ENCODE measurements around the gene MTG1. TPM values are rescaled to one million over a fixed set of nuclear protein-coding genes. Genes with fewer than 3 reads are reported as not detected.
"Not testable (repeated sequence)": the region's sequence is repeated elsewhere in the genome, so short reads cannot be mapped to it uniquely, and the experiment has no call there.

MTG1 gene
- total and polyA plus RNA-seq, 3 experiments from 2014 or later = 38.5 to 54.6 (median 53.9) TPM

DNA sequence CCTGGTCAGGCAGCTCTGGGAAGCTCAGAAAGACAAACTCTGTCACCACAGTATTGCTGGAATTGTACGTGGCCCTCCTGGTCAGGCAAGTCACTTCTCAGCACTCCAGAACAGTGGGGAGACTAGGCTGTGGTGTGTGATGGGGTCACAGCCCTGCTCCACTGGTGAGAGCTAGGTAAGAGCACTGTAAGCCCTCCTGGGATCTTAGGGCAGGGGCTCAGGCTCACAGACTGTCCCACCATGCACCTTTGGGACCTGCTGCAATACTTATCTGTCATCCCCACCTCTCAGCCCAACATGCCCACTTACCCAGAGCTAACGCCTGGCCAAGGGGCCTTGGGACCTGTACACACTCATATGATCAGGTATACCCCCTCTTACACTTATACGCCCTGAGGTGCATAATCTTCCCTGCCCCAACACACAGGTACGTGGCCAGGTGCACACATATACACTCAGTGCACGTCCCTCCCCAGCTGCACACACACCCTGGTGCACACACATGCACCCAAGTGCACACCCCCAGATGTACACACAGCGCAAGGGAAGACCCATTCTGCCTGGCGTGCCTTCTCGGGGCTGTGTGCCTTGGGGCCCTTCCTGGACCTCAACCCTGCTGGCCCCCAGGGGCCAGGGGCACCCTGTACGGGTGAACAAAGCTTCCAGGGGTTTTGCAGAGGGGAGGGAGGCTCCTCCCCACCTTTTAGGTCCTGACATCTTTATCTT, 38.1 kb downstream of the MTG1 start:
- H3K27ac Mint-ChIP-seq; H3K4me3 ChIP-seq (ENCODE audit: low read length); H3K36me3 ChIP-seq (ENCODE audit: insufficient read depth, low read length); DNase-seq; POLR2A ChIA-PET; H3K27me3 Mint-ChIP-seq; H3K9me3 ChIP-seq (ENCODE audit: low read length); H3K36me3 Mint-ChIP-seq; H3K27ac ChIP-seq (ENCODE audit: low read depth, low read length); H3K4me1 Mint-ChIP-seq; H3K27me3 ChIP-seq (ENCODE audit: insufficient read depth, low read length, poor library complexity, severe bottlenecking); H3K4me3 Mint-ChIP-seq; CTCF ChIA-PET; H3K4me1 ChIP-seq (ENCODE audit: insufficient read depth, low read length): not testable (repeated sequence)
- H3K9me3 Mint-ChIP-seq = peaks cover 0 to 19% (median 9%) of the 10 kb centered on the region in 5 donors

DNA sequence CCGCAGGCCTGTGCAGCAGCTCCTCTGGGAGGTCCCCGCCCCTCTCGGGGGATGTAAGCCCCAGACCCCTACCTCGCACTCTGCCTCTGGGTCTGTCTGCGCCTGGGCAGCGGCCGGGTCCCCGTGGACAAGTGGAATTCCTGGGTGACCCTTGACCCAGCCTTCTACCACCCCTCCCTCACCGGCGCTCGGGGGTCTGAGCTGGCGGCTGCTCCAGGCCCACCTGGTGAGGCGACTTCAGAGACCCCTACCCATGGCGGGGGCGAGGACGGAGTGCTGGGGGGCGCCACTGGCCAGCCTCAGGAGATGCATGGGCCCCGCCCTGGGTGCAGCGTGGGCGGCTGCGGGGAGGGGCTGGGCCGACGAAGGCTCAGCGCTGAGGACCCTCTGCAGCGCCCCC, 38.8 kb downstream of the MTG1 start:
- peaks cover 8 to 13% of the 10 kb centered on the region in 2 donors for H3K27me3 Mint-ChIP-seq
- DNase-seq; H3K36me3 ChIP-seq (ENCODE audit: insufficient read depth, low read length); POLR2A ChIA-PET; H3K4me1 ChIP-seq (ENCODE audit: insufficient read depth, low read length); H3K9me3 ChIP-seq (ENCODE audit: low read length); CTCF ChIA-PET; H3K4me3 ChIP-seq (ENCODE audit: low read length); H3K4me1 Mint-ChIP-seq; H3K27me3 ChIP-seq (ENCODE audit: insufficient read depth, low read length, poor library complexity, severe bottlenecking); H3K36me3 Mint-ChIP-seq; H3K27ac Mint-ChIP-seq; H3K4me3 Mint-ChIP-seq; H3K27ac ChIP-seq (ENCODE audit: low read depth, low read length): not testable (repeated sequence)
- peaks cover 0 to 19% (median 9%) of the 10 kb centered on the region in 5 donors for H3K9me3 Mint-ChIP-seq

DNA sequence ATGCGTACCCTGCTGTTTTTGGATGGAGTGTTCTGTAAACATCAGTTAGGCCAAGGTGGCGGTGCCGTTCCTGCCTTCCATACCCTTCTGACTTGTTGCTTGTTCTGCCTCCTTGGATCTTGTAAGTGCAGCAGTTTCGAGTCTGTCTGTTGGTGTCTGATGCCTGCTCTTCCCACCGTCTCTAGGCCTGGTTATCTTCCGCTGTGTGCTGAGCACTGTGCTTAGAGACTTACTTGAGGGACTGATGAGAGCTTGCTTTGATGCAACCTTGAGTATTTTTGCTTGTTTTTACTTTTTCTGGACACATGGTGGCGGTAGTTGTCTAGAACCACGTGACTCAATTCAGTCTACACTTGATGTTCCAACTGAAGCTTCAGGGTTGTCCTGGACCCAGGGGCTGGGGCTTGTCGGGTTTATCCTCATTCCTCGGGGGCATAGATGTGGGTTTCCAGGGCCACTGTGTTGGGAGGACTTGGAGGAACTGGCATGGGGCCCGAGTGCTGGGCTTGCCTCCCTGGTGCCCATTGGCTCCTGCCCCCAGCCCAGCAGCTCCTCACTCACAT, 44.8 kb downstream of the MTG1 start:
- H3K27ac Mint-ChIP-seq = peak overlapping the region in 4 of 8 donors; percentile 13 to 56 (median 32)
- peaks cover 29 to 33% (median 33%) of the 10 kb centered on the region in 3 donors for H3K4me1 Mint-ChIP-seq
- POLR2A ChIA-PET = no interaction called here
- Histone ChIP-seq H3K4me1 (ENCODE audit: insufficient read depth, low read length) (peaks cover 7% of the 10 kb centered on the region), H3K27me3 (ENCODE audit: insufficient read depth, low read length, poor library complexity, severe bottlenecking) (no peaks in the 10 kb centered on the region), H3K4me3 (ENCODE audit: low read length) (no peak overlapping the region), H3K27ac (ENCODE audit: low read depth, low read length) (no peak overlapping the region), H3K9me3 (ENCODE audit: low read length) (no peaks in the 10 kb centered on the region), H3K36me3 (ENCODE audit: insufficient read depth, low read length) (no peaks in the 10 kb centered on the region)
- peak in 1 of 5 donors; percentile 22 for DNase-seq
- peaks cover 0 to 5% (median 3%) of the 10 kb centered on the region in 5 donors for H3K9me3 Mint-ChIP-seq
- peak overlapping the region in 5 of 7 donors; percentile 1 to 33 (median 12) for H3K4me3 Mint-ChIP-seq
- peaks cover 10 to 12% of the 10 kb centered on the region in 2 donors for H3K27me3 Mint-ChIP-seq
- H3K36me3 Mint-ChIP-seq = peaks cover 0 to 14% (median 1%) of the 10 kb centered on the region in 3 donors
- CTCF ChIA-PET = interaction anchor here (0.6 to 2.9 kb wide), 2 partner anchors 110 to 137 kb away, joined by 3 to 11 read pairs; no protein-coding TSS in a partner anchor

DNA sequence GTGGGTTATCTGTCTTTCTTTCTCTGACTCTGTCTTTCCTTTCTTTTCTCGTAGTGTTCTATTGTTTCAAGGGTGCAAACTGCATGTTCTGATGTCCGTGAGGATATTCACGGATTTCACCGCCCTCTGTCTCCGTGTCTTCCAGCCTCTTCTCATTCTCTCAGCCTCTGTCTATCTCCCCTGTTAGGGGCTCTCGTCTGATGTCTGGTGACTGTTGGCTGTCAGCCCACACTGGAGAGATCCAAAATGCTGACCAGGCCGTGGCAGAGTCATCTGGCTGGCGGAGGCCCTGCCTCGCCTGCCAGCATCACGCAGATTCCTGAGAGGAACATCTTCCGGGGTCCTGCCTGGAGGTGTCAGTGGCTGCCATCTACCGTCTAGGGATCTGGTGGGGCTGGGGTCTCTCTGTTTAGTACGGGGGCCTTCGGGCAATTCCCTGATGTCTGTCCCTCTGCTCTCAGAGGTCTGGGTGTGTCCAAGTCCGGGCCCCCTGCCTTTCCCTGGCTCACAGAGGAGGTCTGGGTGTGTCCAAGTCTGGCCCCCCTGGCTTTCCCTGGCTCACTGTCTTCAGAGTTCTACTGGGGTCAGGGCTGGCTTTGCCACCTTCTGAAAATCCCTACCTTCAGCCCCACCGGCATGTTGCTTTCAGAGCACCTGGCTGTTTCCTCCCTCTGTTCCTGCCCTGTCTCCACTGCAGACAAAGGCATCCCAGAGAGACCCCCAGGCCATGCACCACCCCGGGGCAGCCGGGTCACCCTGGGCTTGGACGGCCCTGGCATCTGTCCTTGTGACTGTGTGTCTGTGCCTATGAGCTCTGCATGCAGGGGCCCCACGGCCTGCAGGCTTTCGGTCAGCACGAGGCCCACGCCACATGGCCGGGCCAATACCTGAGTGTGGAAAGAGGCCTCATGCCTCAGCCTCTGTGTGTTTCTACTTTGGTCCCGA, 45.8 kb downstream of the MTG1 start:
- no peak overlapping the region for H3K27ac ChIP-seq (ENCODE audit: low read depth, low read length)
- no peaks in the 10 kb centered on the region for H3K36me3 ChIP-seq (ENCODE audit: insufficient read depth, low read length)
- peaks cover 10 to 14% of the 10 kb centered on the region in 2 donors for H3K27me3 Mint-ChIP-seq
- H3K27ac Mint-ChIP-seq = peak overlapping the region in 4 of 8 donors; percentile 18 to 87 (median 56)
- POLR2A ChIA-PET = no interaction called here
- no peak overlapping the region for H3K4me3 ChIP-seq (ENCODE audit: low read length)
- CTCF ChIA-PET = no interaction called here
- H3K27me3 ChIP-seq (ENCODE audit: insufficient read depth, low read length, poor library complexity, severe bottlenecking) = no peaks in the 10 kb centered on the region
- no peaks in the 10 kb centered on the region for H3K9me3 ChIP-seq (ENCODE audit: low read length)
- peak overlapping the region in 3 of 7 donors; percentile 3 to 33 (median 6) for H3K4me3 Mint-ChIP-seq
- DNase-seq = peak in 1 of 5 donors; percentile 40
- H3K9me3 Mint-ChIP-seq = peaks cover 0 to 6% (median 3%) of the 10 kb centered on the region in 5 donors
- H3K4me1 ChIP-seq (ENCODE audit: insufficient read depth, low read length) = peaks cover 7% of the 10 kb centered on the region
- peaks cover 0 to 14% (median 1%) of the 10 kb centered on the region in 3 donors for H3K36me3 Mint-ChIP-seq
- peaks cover 29 to 33% (median 33%) of the 10 kb centered on the region in 3 donors for H3K4me1 Mint-ChIP-seq

DNA sequence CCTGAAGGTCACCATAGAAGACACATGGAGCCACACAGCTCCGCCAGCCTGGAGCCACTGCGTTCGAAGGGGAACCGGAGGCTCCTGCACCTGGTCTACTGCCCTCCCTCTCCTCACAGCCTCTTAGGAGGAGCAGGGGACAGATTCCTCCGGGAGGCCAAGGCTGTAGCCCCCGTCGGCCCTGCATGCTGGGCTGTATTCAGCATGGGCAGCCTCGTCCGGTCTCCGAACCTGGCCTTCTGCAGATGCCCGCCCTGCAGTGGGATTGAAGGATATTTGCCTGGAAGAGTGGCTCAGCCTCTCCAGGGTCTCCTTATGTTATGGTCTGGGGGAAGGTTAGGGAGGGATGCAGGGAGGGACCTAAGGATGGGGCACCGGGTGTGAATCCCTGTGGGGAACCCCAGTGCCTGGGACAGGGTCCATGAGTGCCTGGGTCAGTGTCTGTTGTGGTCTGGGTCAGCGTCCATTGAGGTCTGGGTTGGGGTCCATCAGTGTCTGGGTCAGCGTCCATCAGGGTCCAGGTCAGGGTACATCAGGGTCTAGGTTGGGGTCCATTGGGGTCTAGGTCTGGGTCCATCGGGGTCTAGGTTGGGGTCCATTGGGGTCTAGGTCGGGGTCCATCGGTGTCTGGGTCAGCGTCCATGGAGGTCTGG, 46.8 kb downstream of the MTG1 start:
- Histone ChIP-seq H3K4me3 (ENCODE audit: low read length) (no peak overlapping the region), H3K4me1 (ENCODE audit: insufficient read depth, low read length) (peaks cover 7% of the 10 kb centered on the region), H3K36me3 (ENCODE audit: insufficient read depth, low read length) (no peaks in the 10 kb centered on the region), H3K9me3 (ENCODE audit: low read length) (no peaks in the 10 kb centered on the region), H3K27me3 (ENCODE audit: insufficient read depth, low read length, poor library complexity, severe bottlenecking) (no peaks in the 10 kb centered on the region), H3K27ac (ENCODE audit: low read depth, low read length) (no peak overlapping the region)
- Mint-ChIP-seq H3K9me3 (peaks cover 0 to 7% (median 6%) of the 10 kb centered on the region in 5 donors), H3K4me3 (peak overlapping the region in 2 of 7 donors; percentile 19 to 41), H3K27me3 (peaks cover 10 to 14% of the 10 kb centered on the region in 2 donors), H3K36me3 (peaks cover 0 to 14% (median 3%) of the 10 kb centered on the region in 3 donors), H3K4me1 (peaks cover 29 to 33% (median 33%) of the 10 kb centered on the region in 3 donors), H3K27ac (peak overlapping the region in 4 of 8 donors; percentile 17 to 90 (median 71))
- POLR2A ChIA-PET = no interaction called here
- CTCF ChIA-PET = no interaction called here
- DNase-seq = peak in 1 of 5 donors; percentile 41

DNA sequence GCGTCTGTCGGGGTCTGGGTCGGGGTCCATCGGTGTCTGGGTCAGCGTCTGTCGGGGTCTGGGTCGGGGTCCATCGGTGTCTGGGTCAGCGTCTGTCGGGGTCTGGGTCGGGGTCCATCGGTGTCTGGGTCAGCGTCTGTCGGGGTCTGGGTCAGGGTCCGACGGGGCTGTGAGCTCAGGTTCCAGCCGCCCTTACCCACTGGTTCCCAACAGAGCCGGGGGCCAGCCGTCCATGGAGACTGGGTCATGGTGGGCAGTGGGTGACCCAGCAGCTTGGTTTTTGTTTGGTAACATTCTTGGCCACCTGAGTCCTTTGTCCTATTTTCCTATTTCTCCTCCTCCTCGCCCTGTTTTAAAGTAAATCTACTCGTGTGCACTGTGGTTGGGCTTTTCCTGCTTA, 47.4 kb downstream of the MTG1 start:
- H3K27me3 Mint-ChIP-seq; H3K9me3 Mint-ChIP-seq; CTCF ChIA-PET; H3K4me1 ChIP-seq (ENCODE audit: insufficient read depth, low read length); H3K27ac ChIP-seq (ENCODE audit: low read depth, low read length); H3K4me3 ChIP-seq (ENCODE audit: low read length); H3K9me3 ChIP-seq (ENCODE audit: low read length); H3K27me3 ChIP-seq (ENCODE audit: insufficient read depth, low read length, poor library complexity, severe bottlenecking); H3K36me3 ChIP-seq (ENCODE audit: insufficient read depth, low read length): not testable (repeated sequence)
- H3K4me1 Mint-ChIP-seq = peaks cover 29 to 33% (median 33%) of the 10 kb centered on the region in 3 donors
- peak overlapping the region in 6 of 8 donors; percentile 85 to 94 (median 88) for H3K27ac Mint-ChIP-seq
- H3K36me3 Mint-ChIP-seq = peaks cover 0 to 13% (median 3%) of the 10 kb centered on the region in 3 donors
- peak overlapping the region; percentile 43 to 92 (median 82) for H3K4me3 Mint-ChIP-seq
- POLR2A ChIA-PET = interaction anchor here (0.9 kb wide), 1 partner anchor 48 kb away, joined by 3 read pairs; no protein-coding TSS in a partner anchor
- DNase-seq = peak in 1 of 5 donors; percentile 37

DNA sequence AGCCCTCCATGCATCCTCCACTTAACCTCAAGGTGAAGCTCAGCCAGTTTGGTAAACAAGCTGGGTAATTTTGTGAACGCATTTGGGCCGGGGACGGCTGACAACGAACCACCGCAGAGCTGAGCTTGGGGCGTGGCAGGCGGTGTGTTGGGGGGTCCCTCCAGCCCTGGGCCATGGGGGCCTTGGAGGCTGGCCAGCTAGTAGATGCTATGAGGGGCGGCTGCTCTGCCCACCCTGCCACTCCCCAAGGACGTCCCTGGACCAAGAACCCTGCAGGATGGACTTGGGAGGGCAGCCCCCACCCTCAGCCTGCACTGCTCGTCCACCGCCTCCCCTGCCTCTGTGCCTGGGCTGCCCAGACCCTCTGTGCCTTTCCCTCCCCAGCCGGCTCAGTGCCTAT, 47.8 kb downstream of the MTG1 start:
- peak in 1 of 5 donors; percentile 36 for DNase-seq

More for the DNA sequence above, 47.8 kb downstream of the MTG1 start:
- H3K4me3 Mint-ChIP-seq = peak overlapping the region; percentile 43 to 92 (median 85)
- H3K9me3 Mint-ChIP-seq = peaks cover 2 to 8% (median 5%) of the 10 kb centered on the region in 5 donors
- H3K4me1 Mint-ChIP-seq = peaks cover 29 to 35% (median 33%) of the 10 kb centered on the region in 3 donors
- Histone ChIP-seq H3K9me3 (ENCODE audit: low read length) (no peaks in the 10 kb centered on the region), H3K27me3 (ENCODE audit: insufficient read depth, low read length, poor library complexity, severe bottlenecking) (no peaks in the 10 kb centered on the region), H3K27ac (ENCODE audit: low read depth, low read length) (no peak overlapping the region), H3K4me3 (ENCODE audit: low read length) (no peak overlapping the region), H3K36me3 (ENCODE audit: insufficient read depth, low read length) (no peaks in the 10 kb centered on the region), H3K4me1 (ENCODE audit: insufficient read depth, low read length) (peaks cover 7% of the 10 kb centered on the region)
- H3K27me3 Mint-ChIP-seq = peaks cover 5 to 8% of the 10 kb centered on the region in 2 donors
- H3K27ac Mint-ChIP-seq = peak overlapping the region in 6 of 8 donors; percentile 85 to 94 (median 88)
- peaks cover 0 to 12% (median 3%) of the 10 kb centered on the region in 3 donors for H3K36me3 Mint-ChIP-seq
- POLR2A ChIA-PET = interaction anchor here (0.9 kb wide), 1 partner anchor 49 kb away, joined by 3 read pairs; no protein-coding TSS in a partner anchor
- CTCF ChIA-PET = no interaction called here
